Midbrain (tissue), 1 donor: ENCODE data around the gene ZKSCAN4.

Experiments
- DNase-seq: peaks from one replicate; lab custom pipeline; 2025; lab: John Stamatoyannopoulos, UW

Gene ZKSCAN4

DNA sequence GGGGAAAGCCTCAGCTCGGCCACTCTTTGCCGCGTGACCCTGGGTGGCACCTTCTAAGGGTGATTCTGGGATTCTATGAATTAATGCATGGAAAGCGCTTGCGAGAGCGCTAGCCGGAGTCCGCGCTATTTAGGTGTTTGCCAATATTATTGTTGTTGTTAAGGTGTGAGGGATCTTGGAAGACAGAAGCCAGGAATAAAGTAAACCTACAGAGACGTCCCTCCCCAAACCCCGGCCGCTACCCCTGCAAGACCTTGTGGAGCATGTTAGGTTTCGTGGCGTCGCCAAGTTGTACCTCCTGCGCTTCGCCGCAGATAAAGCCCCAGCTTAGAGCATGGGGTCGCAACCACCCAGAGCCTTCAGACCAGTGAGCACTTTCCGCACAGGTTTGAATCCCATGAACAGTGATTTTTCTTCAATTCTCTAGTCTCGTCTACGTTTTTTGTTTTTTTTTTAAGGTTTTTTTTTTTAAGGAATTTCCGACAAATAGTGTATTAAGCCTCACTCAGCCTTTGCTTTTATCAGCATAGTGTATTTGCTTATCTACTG, 43.9 kb downstream of the ZKSCAN4 start:
- DNase-seq: no peak

DNA sequence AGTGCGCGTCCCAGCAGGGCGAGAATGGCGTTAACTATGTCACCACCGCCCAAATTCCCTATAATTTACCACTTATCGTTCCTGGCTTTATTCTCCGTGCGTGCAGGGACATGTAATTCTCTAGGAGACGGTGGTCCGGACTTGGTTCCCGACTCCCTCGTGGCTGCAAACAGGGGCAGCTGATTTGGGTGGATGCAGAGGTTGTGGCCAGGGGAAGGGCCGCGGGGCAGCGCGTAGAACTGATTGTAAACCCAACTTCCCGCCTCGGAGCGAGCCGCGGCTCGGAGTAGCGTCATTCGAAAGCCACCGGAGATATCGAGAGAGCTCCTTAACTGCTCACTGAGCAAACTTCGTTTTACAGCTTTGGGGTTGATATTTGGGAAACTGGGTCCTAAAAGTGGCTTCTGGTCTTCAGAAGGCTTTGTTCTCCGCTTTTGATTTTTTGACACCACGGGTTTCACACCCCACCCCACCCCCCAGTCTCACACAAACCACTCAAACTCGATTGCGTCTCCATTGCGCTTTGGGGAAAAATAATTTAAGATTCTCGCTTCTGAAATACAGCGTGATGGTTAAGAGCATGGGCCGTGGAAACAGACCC, 44.5 kb downstream of the ZKSCAN4 start:
- DNase-seq: no peak

DNA sequence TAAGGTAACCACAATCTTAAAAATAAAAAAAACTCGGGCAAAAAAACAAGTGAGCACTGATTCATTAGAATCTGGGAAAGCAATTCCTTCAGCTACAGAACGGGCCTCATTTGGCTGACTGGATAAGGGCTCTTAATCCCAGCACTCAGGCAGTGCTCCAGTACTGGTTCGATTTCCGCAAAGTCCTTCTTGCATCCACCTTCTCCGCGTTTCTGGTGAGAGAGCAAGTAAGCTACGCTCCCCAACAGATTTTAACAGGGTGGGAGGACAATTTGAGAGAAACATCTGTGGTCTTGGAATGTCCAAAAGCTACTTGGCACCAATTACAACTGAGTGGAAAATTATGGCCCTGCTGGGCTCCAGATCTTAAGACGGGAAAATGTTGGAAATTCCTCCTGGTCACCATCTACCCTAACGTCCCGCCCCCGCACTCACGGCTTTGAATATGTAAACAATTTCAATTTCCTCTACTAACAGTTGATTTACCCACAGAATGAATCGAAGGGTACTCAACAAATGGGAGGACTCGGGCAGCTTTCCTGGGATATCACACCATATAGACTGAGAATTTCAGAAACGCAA, 45.0 kb downstream of the ZKSCAN4 start:
- DNase-seq: no peak

DNA sequence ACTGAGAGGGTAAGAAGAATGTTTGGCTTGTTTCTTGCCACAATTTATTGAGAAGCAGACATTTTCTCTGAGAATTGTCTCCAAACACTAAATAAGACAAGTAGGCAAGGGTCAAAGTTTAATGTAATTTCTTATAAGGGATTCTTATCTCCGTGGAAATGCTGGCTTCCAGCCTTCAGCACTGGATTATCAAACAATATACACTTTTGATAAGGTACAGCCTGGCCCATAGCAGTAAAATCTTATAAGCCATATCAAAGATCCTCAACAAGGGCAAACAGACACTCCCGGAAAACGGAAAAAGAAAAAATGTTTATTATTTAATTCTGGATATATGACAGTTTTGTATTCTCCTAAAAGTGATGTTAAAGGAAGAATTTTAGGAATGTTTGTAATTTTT, 45.5 kb downstream of the ZKSCAN4 start:
- no peak for DNase-seq

DNA sequence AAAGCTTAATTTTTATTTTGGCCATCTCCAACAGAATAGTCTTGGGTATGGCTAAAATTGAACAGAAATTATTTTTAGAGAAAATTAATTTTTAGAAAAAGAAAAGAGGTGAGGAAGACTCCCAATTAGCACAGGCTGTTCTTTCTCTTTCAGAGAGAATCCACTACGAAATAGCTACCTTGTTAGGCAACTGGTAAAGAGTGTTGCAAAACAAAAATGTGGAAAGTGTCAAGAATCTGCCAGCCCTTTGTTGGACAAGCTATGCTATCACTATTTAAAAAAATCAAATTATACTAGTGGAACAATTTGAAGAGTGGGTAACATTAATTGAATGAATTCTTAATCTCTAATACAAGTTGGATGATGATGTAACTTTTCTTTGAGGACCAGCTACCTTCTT, 46.2 kb downstream of the ZKSCAN4 start:
- no peak for DNase-seq

DNA sequence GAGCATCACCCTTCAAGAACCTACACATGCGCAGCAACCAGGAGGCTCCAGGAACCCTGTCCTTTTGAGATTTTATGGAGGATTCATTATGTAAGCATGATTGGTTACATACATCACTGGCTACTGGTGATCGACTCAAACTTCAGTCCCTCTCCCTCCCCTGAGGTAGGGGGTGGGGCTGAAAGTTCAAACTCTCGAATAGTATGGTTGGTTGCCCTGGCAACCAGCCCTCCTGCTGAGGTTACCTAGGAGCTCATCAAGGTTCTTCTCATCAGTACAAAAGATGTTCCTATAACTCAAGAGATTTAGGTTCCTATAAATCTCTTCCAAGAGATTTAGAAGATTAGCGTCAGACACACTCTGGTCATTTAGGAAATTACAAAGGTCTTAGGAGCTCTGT, 48.9 kb downstream of the ZKSCAN4 start:
- DNase-seq: no peak

DNA sequence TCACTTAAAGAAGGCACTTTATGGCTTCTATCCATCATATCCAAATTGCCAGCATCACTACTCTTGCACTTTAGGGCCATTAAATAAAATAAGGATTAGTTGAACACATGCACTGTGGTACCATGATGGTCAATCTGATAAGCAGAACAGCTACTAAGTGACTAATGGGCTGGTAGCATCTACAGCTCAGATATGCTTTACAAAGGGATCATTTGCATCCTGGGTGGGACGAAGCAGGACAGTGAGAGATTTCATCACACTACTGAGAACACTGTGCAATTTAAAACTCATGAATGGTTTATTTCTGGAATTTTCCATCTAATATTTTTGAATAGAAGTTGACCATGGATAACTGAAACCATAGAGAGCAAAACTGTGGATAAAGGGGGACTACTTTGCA, 52.0 kb downstream of the ZKSCAN4 start:
- DNase-seq: no peak
